A673 (cell line): ENCODE results near the gene EIF5.

ENCODE experiments used
- CTCF ChIP-seq: fragments of 300-800, 200-600 bp; sonication (generic); conservative IDR thresholded peaks from 2 replicates; pipeline ENCODE4 v1.5.1; 2017; ENCODE audit warnings: low read depth, mild to moderate bottlenecking, antibody characterized with exemption, low read length, moderate library complexity, mixed read lengths
- EZH2 ChIP-seq: fragments of 200-600 bp; sonication (generic); IDR thresholded peaks from 2 replicates; pipeline ENCODE4 v1.6.1; 2017; ENCODE audit warnings: borderline replicate concordance, low read depth, mild to moderate bottlenecking, mixed read lengths, antibody characterized with exemption, low read length; ENCODE audit not compliant: poor library complexity, severe bottlenecking

DNA sequence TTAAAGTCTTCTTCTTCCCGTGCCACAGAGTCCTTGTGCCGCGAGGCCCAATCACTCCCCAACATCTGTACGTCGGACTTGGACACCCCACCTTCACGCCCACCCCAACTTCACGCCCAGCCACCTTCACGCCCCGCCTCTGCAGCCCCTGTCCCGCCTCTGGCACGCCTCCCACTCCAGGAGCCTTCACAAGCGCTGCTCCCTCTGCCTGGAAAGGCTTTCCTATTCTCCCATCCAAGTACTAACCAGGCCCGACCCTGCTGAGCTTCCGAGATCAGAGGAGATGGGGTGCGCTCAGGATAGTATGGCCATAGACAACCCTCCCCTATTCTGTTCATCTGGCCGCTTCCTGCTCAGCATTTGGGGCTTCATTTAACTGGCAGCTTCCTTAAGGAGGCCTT, 17.3 kb upstream of the EIF5 start:
- no peak for TF ChIP-seq CTCF
- no peak for TF ChIP-seq EZH2
